H1 (cell line): ENCODE results near the gene PDE4B. TPM values are rescaled to one million over a fixed set of nuclear protein-coding genes. Genes with fewer than 3 reads are reported as not detected.

Source experiments
- CTCF ChIA-PET: fragments of 300-600 bp; sonication (Branson Sonifier 250); formaldehyde crosslinking; loops from one replicate; lab custom pipeline; 2021; ENCODE audit not compliant: partially characterized antibody; lab: Charles Lee
- POLR2A ChIA-PET: fragments of 300-600 bp; sonication (Branson Sonifier 250); formaldehyde crosslinking; loops from one replicate; lab custom pipeline; 2021; ENCODE audit warnings: inconsistent platforms; ENCODE audit not compliant: partially characterized antibody; lab: Charles Lee
- DNase-seq, 2 experiments: peaks; one replicate each; pipeline versions ENCODE4 v3.0.0 to v3.0.0-alpha.2; 2010 to 2022; ENCODE audit warnings: low spot score in 2 of 2, low read depth in 1 of 2, mixed read lengths in 1 of 2
- FAIRE-seq: peaks from 2 replicates; lab custom pipeline; 2011; peaks lifted over from hg19 to GRCh38; lab: Jason Lieb, UNC
- H2AFZ ChIP-seq: 2 replicates; pipeline ENCODE4 v1.8.1; 2012; ENCODE audit warnings: low read length, inconsistent platforms
- H2AK5ac ChIP-seq: 2 replicates; pipeline ENCODE4 v1.6.1; 2013; ENCODE audit warnings: low read depth, low read length
- H2BK120ac ChIP-seq: replicated peaks from 2 replicates; pipeline ENCODE3; 2013; ENCODE audit warnings: low read depth, low read length, inconsistent platforms
- H2BK12ac ChIP-seq: 2 replicates; pipeline ENCODE4 v1.6.1; 2013; ENCODE audit warnings: low read depth, low read length
- H2BK15ac ChIP-seq: 2 replicates; pipeline ENCODE4 v1.6.1; 2013; ENCODE audit warnings: low read length
- H2BK20ac ChIP-seq: 2 replicates; pipeline ENCODE4 v1.6.1; 2013; ENCODE audit warnings: low read length
- H2BK5ac ChIP-seq: 2 replicates; pipeline ENCODE4 v1.6.1; 2013; ENCODE audit warnings: low read depth, low read length
- H3K14ac ChIP-seq: 2 replicates; pipeline ENCODE4 v1.6.1; 2013; ENCODE audit warnings: inconsistent platforms; ENCODE audit not compliant: insufficient read length
- H3K18ac ChIP-seq: 2 replicates; pipeline ENCODE4 v1.6.1; 2013; ENCODE audit warnings: low read length; ENCODE audit errors: extremely low read depth
- H3K23ac ChIP-seq: 2 replicates; pipeline ENCODE4 v1.6.1; 2013; ENCODE audit warnings: inconsistent platforms; ENCODE audit not compliant: insufficient read length
- H3K23me2 ChIP-seq: 2 replicates; pipeline ENCODE4 v1.6.1; 2013; ENCODE audit warnings: low read depth, low read length
- H3K27ac ChIP-seq: 2 replicates; pipeline ENCODE4 v1.6.1; 2011; ENCODE audit warnings: low read depth, low read length, inconsistent platforms
- H3K27me3 ChIP-seq, 4 experiments: replicated peaks in 1 of 4; 1 replicate in 1 of 4; 2 replicates in 3 of 4; pipeline versions ENCODE4 v1.6.1 to v1.8.1; 2011 to 2013; ENCODE audit warnings: low read length in 3 of 4, mild to moderate bottlenecking in 3 of 4, inconsistent platforms in 2 of 4, mixed read lengths in 2 of 4, moderate library complexity in 1 of 4; ENCODE audit not compliant: control insufficient read depth in 3 of 4, insufficient read depth in 3 of 4; ENCODE audit errors: extremely low read depth in 1 of 4
- H3K36me3 ChIP-seq, 4 experiments: 2 replicates each; pipeline versions ENCODE4 v1.6.1 to v1.8.1; 2011 to 2013; ENCODE audit warnings: mild to moderate bottlenecking in 4 of 4, low read length in 3 of 4, moderate library complexity in 2 of 4, control low read depth in 1 of 4, inconsistent platforms in 1 of 4; ENCODE audit not compliant: insufficient read depth in 4 of 4, control insufficient read depth in 2 of 4
- H3K4ac ChIP-seq: replicated peaks from 2 replicates; pipeline ENCODE3; 2013; ENCODE audit warnings: low read length, low read depth, mixed read lengths, inconsistent platforms; ENCODE audit not compliant: insufficient read length
- H3K4me1 ChIP-seq, 4 experiments: replicated peaks in 1 of 4; 1 replicate in 1 of 4; 2 replicates in 3 of 4; pipeline versions ENCODE4 v1.6.1 to v1.8.1; 2011 to 2013; ENCODE audit warnings: low read length in 3 of 4, inconsistent platforms in 2 of 4, mixed read lengths in 1 of 4; ENCODE audit not compliant: insufficient read depth in 4 of 4, control insufficient read depth in 3 of 4
- H3K4me2 ChIP-seq, 2 experiments: 2 replicates each; pipeline versions ENCODE4 v1.6.1 to v1.8.1; 2011 to 2013; ENCODE audit warnings: low read depth in 2 of 2, low read length in 2 of 2, control low read depth in 1 of 2, inconsistent platforms in 1 of 2, mild to moderate bottlenecking in 1 of 2; ENCODE audit not compliant: insufficient read depth in 1 of 2
- H3K4me3 ChIP-seq, 4 experiments: fragments of 200-600, 300-600 bp in 1 of 4; sonication (generic), shearing (Covaris generic), sonication (Bioruptor Twin) in 1 of 4; 2 replicates each; pipeline versions ENCODE4 v1.5.1 to v1.8.1; 2011 to 2016; ENCODE audit warnings: low read length in 4 of 4, low read depth in 3 of 4, control low read depth in 2 of 4, inconsistent platforms in 2 of 4, mild to moderate bottlenecking in 2 of 4, mixed read lengths in 1 of 4, moderate library complexity in 1 of 4; ENCODE audit not compliant: insufficient read depth in 2 of 4; ENCODE audit errors: extremely low read depth in 1 of 4
- H3K56ac ChIP-seq: replicated peaks from 2 replicates; pipeline ENCODE3; 2013; ENCODE audit warnings: low read depth, mild to moderate bottlenecking, mixed read lengths, low read length, inconsistent platforms; ENCODE audit not compliant: insufficient read length
- H3K79me1 ChIP-seq: 2 replicates; pipeline ENCODE4 v1.6.1; 2013; ENCODE audit warnings: low read depth, low read length, control low read depth
- H3K79me2 ChIP-seq, 2 experiments: 2 replicates each; pipeline versions ENCODE4 v1.6.1 to v1.8.1; 2012 to 2013; ENCODE audit warnings: low read length in 2 of 2, mild to moderate bottlenecking in 2 of 2, inconsistent platforms in 1 of 2; ENCODE audit not compliant: insufficient read depth in 2 of 2, control insufficient read depth in 1 of 2
- H3K9ac ChIP-seq, 4 experiments: replicated peaks in 1 of 4; 1 replicate in 1 of 4; 2 replicates in 3 of 4; pipeline versions ENCODE4 v1.6.1 to v1.8.1; 2011 to 2013; ENCODE audit warnings: low read depth in 3 of 4, low read length in 3 of 4, control low read depth in 2 of 4, mild to moderate bottlenecking in 2 of 4, moderate library complexity in 2 of 4, inconsistent platforms in 1 of 4; ENCODE audit errors: extremely low read depth in 1 of 4
- H3K9me3 ChIP-seq, 2 experiments: 2 replicates each; pipeline versions ENCODE4 v1.6.1 to v1.8.1; 2012 to 2013; ENCODE audit warnings: mild to moderate bottlenecking in 2 of 2, moderate library complexity in 2 of 2, control low read depth in 1 of 2, inconsistent platforms in 1 of 2, low read depth in 1 of 2, low read length in 1 of 2, mixed read lengths in 1 of 2; ENCODE audit not compliant: insufficient read depth in 2 of 2
- H4K20me1 ChIP-seq, 2 experiments: replicated peaks in 1 of 2; 2 replicates each; pipeline versions ENCODE3 to v1.8.1; 2011 to 2013; ENCODE audit warnings: inconsistent platforms in 2 of 2, low read length in 2 of 2, mild to moderate bottlenecking in 1 of 2; ENCODE audit not compliant: insufficient read depth in 2 of 2, control insufficient read depth in 1 of 2
- H4K5ac ChIP-seq: 2 replicates; pipeline ENCODE4 v1.6.1; 2013; ENCODE audit warnings: low read length, low read depth, mixed read lengths, inconsistent platforms; ENCODE audit not compliant: insufficient read length
- H4K8ac ChIP-seq: 2 replicates; pipeline ENCODE4 v1.8.0; 2013; ENCODE audit warnings: mild to moderate bottlenecking, moderate library complexity, low read length, inconsistent platforms; ENCODE audit not compliant: insufficient read depth; ENCODE audit errors: extremely low read depth
- H4K91ac ChIP-seq: replicated peaks from 2 replicates; pipeline ENCODE3; 2013; ENCODE audit warnings: low read length, mixed read lengths, inconsistent platforms; ENCODE audit not compliant: insufficient read length
- CHD2 ChIP-seq: IDR thresholded peaks from 2 replicates; pipeline ENCODE4 v1.6.1; 2012; ENCODE audit warnings: low read length, improper control_type of control experiment
- SP4 ChIP-seq: IDR thresholded peaks from 2 replicates; pipeline ENCODE4 v1.6.1; 2012; ENCODE audit warnings: low read length, inconsistent platforms
- WGBS, 2 experiments: shearing (Covaris generic) in 1 of 2; methylation state at CpG; one replicate each; pipeline versions ENCODE4 v1.1.6 to v1.1.7; 2013 to 2015; ENCODE audit warnings: low lambda C conversion rate in 2 of 2, mixed read lengths in 2 of 2, inconsistent platforms in 1 of 2, low coverage in 1 of 2, missing lambda C conversion rate in 1 of 2; ENCODE audit not compliant: insufficient replicate concordance in 2 of 2, insufficient coverage in 1 of 2, insufficient read length in 1 of 2; ENCODE audit errors: extremely low coverage in 1 of 2, missing lambda C conversion rate in 1 of 2; 5-methylcytosine and 5-hydroxymethylcytosine counted together
- polyA plus RNA-seq, 7 experiments: library from polyadenylated mRNA; depleted of rRNA in 3 of 7; stranded (reverse) in 5 of 7; unstranded in 2 of 7; fragments of >200 nt in 5 of 7; fragments of 200-250 nt in 2 of 7; gene quantifications; 1 replicate in 5 of 7; 2 replicates in 1 of 7; 4 replicates in 1 of 7; pipeline versions ENCODE4 v1.2.1 to v1.2.3, GENCODE V29; 2011 to 2013; ENCODE audit warnings: missing spikeins in 2 of 7, mixed read lengths in 2 of 7
- total RNA-seq: library from RNA; stranded (reverse); fragmentation: NEBNext Ultra II Directional; extraction: Animal tissue kit (Norgen Biotek cat#: 25700); gene quantifications from 2 replicates; pipeline ENCODE4 v1.2.1, GENCODE V29; 2021

The PDE4B gene
- total and polyA plus RNA-seq, 2 of the 8 experiments (the other 6 are each of a cell fraction or from before 2014, with no cell fraction given): 5.0 to 15.1 TPM

GRCh38 chr1:65904681-65905083 is 112.0 kb downstream of the PDE4B start:
- no peak for FAIRE-seq
- H3K4me2 ChIP-seq: no peak overlapping the region
- TF ChIP-seq CHD2: no peak
- TF ChIP-seq SP4: no peak

More at GRCh38 chr1:65904681-65905083, 112.0 kb downstream of the PDE4B start:
- no peak overlapping the region for H3K4me3 ChIP-seq
- H2BK120ac ChIP-seq: no peak overlapping the region
- no peak overlapping the region for H4K8ac ChIP-seq
- H3K23ac ChIP-seq: no peak overlapping the region
- no peaks in the 10 kb centered on the region for H3K79me2 ChIP-seq
- no peaks in the 10 kb centered on the region for H3K23me2 ChIP-seq
- no peaks in the 10 kb centered on the region for H3K36me3 ChIP-seq
- H4K91ac ChIP-seq: no peak overlapping the region
- DNase-seq: no peak
- H4K5ac ChIP-seq: no peak overlapping the region
- H3K56ac ChIP-seq: no peak overlapping the region
- H2AK5ac ChIP-seq: no peak overlapping the region
- H3K14ac ChIP-seq: no peak overlapping the region
- H2AFZ ChIP-seq: no peak overlapping the region
- no peak overlapping the region for H2BK20ac ChIP-seq
- H3K4ac ChIP-seq: no peak overlapping the region
- H3K79me1 ChIP-seq: no peaks in the 10 kb centered on the region
- H3K9ac ChIP-seq: no peak overlapping the region
- ChIA-PET CTCF (interaction anchor here (0.8 kb wide), 1 partner anchor 32 kb away, joined by 3 read pairs; no protein-coding TSS in a partner anchor), POLR2A (no interaction called here)
- no peaks in the 10 kb centered on the region for H3K4me1 ChIP-seq
- H3K27ac ChIP-seq: no peak overlapping the region
- H2BK5ac ChIP-seq: no peak overlapping the region
- H3K18ac ChIP-seq: no peak overlapping the region
- H3K9me3 ChIP-seq: no peaks in the 10 kb centered on the region
- no peaks in the 10 kb centered on the region for H4K20me1 ChIP-seq
- H2BK15ac ChIP-seq: no peak overlapping the region
- WGBS, 2 experiments: 100% methylated on average over 1 of the region's 1 CpG; no CpG with 5 or more reads in 1 of the 2 experiments
- no peaks in the 10 kb centered on the region for H3K27me3 ChIP-seq
- H2BK12ac ChIP-seq: no peak overlapping the region
